IMR-90 (cell line): ENCODE measurements around the gene SYNE1. TPM values are rescaled to one million over a fixed set of nuclear protein-coding genes. Genes with fewer than 3 reads are reported as not detected.

Experiments
- ATAC-seq: fragments of 200-7000 bp; cut with Tn5 transposase; 2 replicates; pipeline ENCODE4 v1.9.1; 2020; ENCODE audit warnings: low read depth, mild to moderate bottlenecking, moderate library complexity
- BruUV-seq: library from RNA; stranded (reverse); fragments of 400-500 nt; replicated peaks from 2 replicates; lab custom pipeline; 2021; lab: Mats Ljungman, UMichigan
- CTCF ChIA-PET: fragments of 300-600 bp; formaldehyde crosslinking; extraction: SDS; loops from one replicate; lab custom pipeline; 2021; ENCODE audit warnings: antibody characterized with exemption; lab: Yijun Ruan, JAX
- POLR2A ChIA-PET: fragments of 300-600 bp; sonication (Branson Sonifier 250); formaldehyde crosslinking; loops from one replicate; lab custom pipeline; 2022; ENCODE audit warnings: antibody characterized with exemption; ENCODE audit not compliant: unreplicated experiment; lab: Charles Lee
- DNase-seq: peaks from one replicate; pipeline ENCODE4 v3.0.0; 2013
- H2AFZ ChIP-seq: replicated peaks from 2 replicates; pipeline ENCODE3; 2013; ENCODE audit warnings: low read length, mild to moderate bottlenecking; ENCODE audit not compliant: poor library complexity
- H2AK5ac ChIP-seq: 2 replicates; pipeline ENCODE4 v1.6.1; 2013; ENCODE audit warnings: low read depth, low read length, inconsistent platforms
- H2AK9ac ChIP-seq: replicated peaks from 2 replicates; pipeline ENCODE3; 2013; ENCODE audit warnings: mild to moderate bottlenecking, low read depth, low read length, moderate library complexity; ENCODE audit not compliant: poor library complexity
- H2BK120ac ChIP-seq: 2 replicates; pipeline ENCODE4 v1.6.1; 2013; ENCODE audit warnings: low read depth, low read length, inconsistent platforms
- H2BK15ac ChIP-seq: 3 replicates; pipeline ENCODE4 v1.6.1; 2013; ENCODE audit warnings: low read depth, low read length, inconsistent platforms
- H2BK20ac ChIP-seq: 2 replicates; pipeline ENCODE4 v1.6.1; 2013; ENCODE audit warnings: low read depth, mild to moderate bottlenecking, inconsistent platforms, low read length, moderate library complexity
- H2BK5ac ChIP-seq: 2 replicates; pipeline ENCODE4 v1.6.1; 2013; ENCODE audit warnings: mild to moderate bottlenecking, low read depth, low read length, inconsistent platforms; ENCODE audit not compliant: poor library complexity, severe bottlenecking
- H3K14ac ChIP-seq: replicated peaks from 2 replicates; pipeline ENCODE4 v1.6.1; 2013; ENCODE audit warnings: low read depth, low read length, inconsistent platforms
- H3K18ac ChIP-seq: 2 replicates; pipeline ENCODE4 v1.6.1; 2013; ENCODE audit warnings: low read depth, low read length, control low read depth
- H3K23ac ChIP-seq: 2 replicates; pipeline ENCODE4 v1.6.1; 2013; ENCODE audit warnings: low read depth, low read length, inconsistent platforms
- H3K27ac ChIP-seq: 2 replicates; pipeline ENCODE4 v1.5.1; 2013; ENCODE audit warnings: mild to moderate bottlenecking, control low read depth, low read length; ENCODE audit not compliant: insufficient read depth
- H3K27me3 ChIP-seq: 2 replicates; pipeline ENCODE4 v1.6.1; 2013; ENCODE audit warnings: low read length; ENCODE audit not compliant: control insufficient read depth, insufficient read depth
- H3K36me3 ChIP-seq: 2 replicates; pipeline ENCODE4 v1.6.1; 2013; ENCODE audit warnings: low read length, mixed read lengths; ENCODE audit not compliant: control insufficient read depth, insufficient read depth
- H3K4ac ChIP-seq: 2 replicates; pipeline ENCODE4 v1.6.1; 2013; ENCODE audit warnings: low read depth, low read length, inconsistent platforms
- H3K4me1 ChIP-seq: 2 replicates; pipeline ENCODE4 v1.6.1; 2013; ENCODE audit warnings: low read length, mixed read lengths; ENCODE audit not compliant: control insufficient read depth, insufficient read depth
- H3K4me2 ChIP-seq: 2 replicates; pipeline ENCODE4 v1.6.1; 2013; ENCODE audit warnings: low read depth, mild to moderate bottlenecking, control low read depth, low read length, moderate library complexity
- H3K4me3 ChIP-seq: 2 replicates; pipeline ENCODE4 v1.5.1; 2013; ENCODE audit warnings: low read depth, mild to moderate bottlenecking, control low read depth, low read length, moderate library complexity; ENCODE audit not compliant: insufficient read depth
- H3K56ac ChIP-seq: 2 replicates; pipeline ENCODE4 v1.6.1; 2013; ENCODE audit warnings: low read length, inconsistent platforms; ENCODE audit not compliant: insufficient read depth; ENCODE audit errors: extremely low read depth
- H3K79me1 ChIP-seq, 2 experiments: 2 replicates each; pipeline ENCODE4 v1.6.1; 2013; ENCODE audit warnings: low read length in 2 of 2, inconsistent platforms in 1 of 2, low read depth in 1 of 2
- H3K9ac ChIP-seq: 2 replicates; pipeline ENCODE4 v1.6.1; 2013; ENCODE audit warnings: low read depth, low read length, control low read depth
- H3K9me1 ChIP-seq: 2 replicates; pipeline ENCODE4 v1.6.1; 2013; ENCODE audit warnings: low read length, inconsistent platforms; ENCODE audit not compliant: insufficient read depth
- H3K9me3 ChIP-seq: 2 replicates; pipeline ENCODE4 v1.6.1; 2013; ENCODE audit warnings: low read length; ENCODE audit not compliant: control insufficient read depth, insufficient read depth
- H4K20me1 ChIP-seq: 2 replicates; pipeline ENCODE4 v1.6.1; 2013; ENCODE audit warnings: low read length, inconsistent platforms; ENCODE audit not compliant: insufficient read depth
- H4K5ac ChIP-seq: 2 replicates; pipeline ENCODE4 v1.6.1; 2013; ENCODE audit warnings: mild to moderate bottlenecking, low read depth, low read length, control low read depth
- H4K8ac ChIP-seq, 2 experiments: 2 replicates each; pipeline ENCODE4 v1.6.1; 2013; ENCODE audit warnings: low read depth in 2 of 2, low read length in 2 of 2, control low read depth in 1 of 2, inconsistent platforms in 1 of 2
- H4K91ac ChIP-seq: 2 replicates; pipeline ENCODE4 v1.6.1; 2013; ENCODE audit warnings: low read depth, low read length, inconsistent platforms; ENCODE audit not compliant: insufficient read depth
- BHLHE40 ChIP-seq: fragments of 150-350 bp; IDR thresholded peaks from 2 replicates; pipeline ENCODE4 v1.6.1; 2016; ENCODE audit warnings: mild to moderate bottlenecking, low read depth, low read length
- CEBPB ChIP-seq: IDR thresholded peaks from 2 replicates; pipeline ENCODE4 v1.6.1; 2012; ENCODE audit warnings: low read depth, low read length, improper control_type of control experiment
- CHD1 ChIP-seq: IDR thresholded peaks from 2 replicates; pipeline ENCODE4 v1.6.1; 2012; ENCODE audit warnings: low read depth, low read length, improper control_type of control experiment
- CTCF ChIP-seq: conservative IDR thresholded peaks from 2 replicates; pipeline ENCODE4 v1.5.1; 2012; ENCODE audit warnings: mild to moderate bottlenecking, low read depth, low read length, improper control_type of control experiment
- ELK1 ChIP-seq: fragments of 150-350 bp; IDR thresholded peaks from 2 replicates; pipeline ENCODE4 v1.6.1; 2016; ENCODE audit warnings: low read depth, mild to moderate bottlenecking, low read length, moderate library complexity, borderline replicate concordance
- FOS ChIP-seq: fragments of 150-350 bp; IDR thresholded peaks from 2 replicates; pipeline ENCODE4 v1.6.1; 2016; ENCODE audit warnings: low read depth, low read length
- MAFK ChIP-seq: IDR thresholded peaks from 2 replicates; pipeline ENCODE4 v1.6.1; 2012; ENCODE audit warnings: low read depth, low read length, improper control_type of control experiment
- MAZ ChIP-seq: IDR thresholded peaks from 2 replicates; pipeline ENCODE4 v1.6.1; 2012; ENCODE audit warnings: low read depth, mild to moderate bottlenecking, low read length, improper control_type of control experiment, moderate library complexity, borderline replicate concordance
- MXI1 ChIP-seq: IDR thresholded peaks from 2 replicates; pipeline ENCODE4 v1.6.1; 2012; ENCODE audit warnings: low read depth, mild to moderate bottlenecking, low read length, moderate library complexity, borderline replicate concordance
- NFE2L2 ChIP-seq: fragments of 150-350 bp; IDR thresholded peaks from 2 replicates; pipeline ENCODE4 v1.6.1; 2016; ENCODE audit warnings: low read depth, mild to moderate bottlenecking, low read length
- POLR2A ChIP-seq: IDR thresholded peaks from 2 replicates; pipeline ENCODE4 v1.6.1; 2012; ENCODE audit warnings: mild to moderate bottlenecking, low read depth, low read length
- RAD21 ChIP-seq: IDR thresholded peaks from 2 replicates; pipeline ENCODE4 v1.6.1; 2012; ENCODE audit warnings: low read length, improper control_type of control experiment
- RCOR1 ChIP-seq: IDR thresholded peaks from 2 replicates; pipeline ENCODE4 v1.6.1; 2012; ENCODE audit warnings: mild to moderate bottlenecking, low read length, improper control_type of control experiment; ENCODE audit not compliant: insufficient replicate concordance
- RFX5 ChIP-seq: IDR thresholded peaks from 2 replicates; pipeline ENCODE4 v1.8.0; 2012; ENCODE audit warnings: low read depth, mild to moderate bottlenecking, low read length, moderate library complexity
- SMC3 ChIP-seq: fragments of 150-350 bp; IDR thresholded peaks from 2 replicates; pipeline ENCODE4 v1.6.1; 2016; ENCODE audit warnings: low read depth, mild to moderate bottlenecking, antibody characterized with exemption, low read length, moderate library complexity
- USF2 ChIP-seq: fragments of 150-350 bp; IDR thresholded peaks from 2 replicates; pipeline ENCODE4 v1.6.1; 2017; ENCODE audit warnings: mild to moderate bottlenecking, antibody characterized with exemption, low read length, low read depth
- WGBS, 2 experiments: methylation state at CpG; one replicate each; pipeline versions ENCODE4 v1.1.5 to v1.1.7; 2013; ENCODE audit warnings: missing lambda C conversion rate in 2 of 2; ENCODE audit not compliant: insufficient read length in 1 of 2; ENCODE audit errors: extremely low coverage in 2 of 2; 5-methylcytosine and 5-hydroxymethylcytosine counted together
- dilution Hi-C: fragments of 300-500 bp; cut with HindIII; formaldehyde crosslinking; loops from one replicate; pipeline ENCODE4 v1.14.3; 2018; ENCODE audit warnings: low sequenced_read_pairs; ENCODE audit not compliant: unreplicated experiment
- in situ Hi-C: fragments of 300-500 bp; cut with MboI; formaldehyde crosslinking; loops from 3 replicates; pipeline ENCODE4 v1.14.3; 2019; ENCODE audit warnings: low sequenced_read_pairs, inconsistent platforms, mixed read lengths
- intact Hi-C: fragments of 100-400 bp; cut with micrococcal nuclease; formaldehyde crosslinking; loops from 2 replicates; pipeline ENCODE4 v1.10.0; 2022
- polyA plus RNA-seq, 3 experiments: library from polyadenylated mRNA; depleted of rRNA; stranded (reverse); fragments of >200 nt; gene quantifications; 2 replicates each; pipeline ENCODE4 v1.2.3, GENCODE V29; 2012; ENCODE audit warnings: low replicate concordance in 1 of 3
- total RNA-seq: library from RNA; depleted of rRNA; stranded (reverse); fragments of >200 nt; gene quantifications from 2 replicates; pipeline ENCODE4 v1.2.3, GENCODE V29; 2012

SYNE1 gene
- total and polyA plus RNA-seq, 2 of the 4 experiments (the other 2 are of a cell fraction), result 34.1 to 159 TPM

- Histone ChIP-seq H2BK20ac (no peak overlapping the region), H2BK120ac (no peak overlapping the region), H3K56ac (no peak overlapping the region), H4K5ac (no peak overlapping the region), H3K4ac (no peak overlapping the region), H3K9me3 (no peaks in the 10 kb centered on the region), H3K27ac (no peak overlapping the region), H3K27me3 (no peaks in the 10 kb centered on the region), H3K4me2 (no peak overlapping the region), H4K8ac (no peak overlapping the region), H2BK15ac (no peak overlapping the region), H3K79me1 (no peaks in the 10 kb centered on the region), H2AFZ (no peak overlapping the region), H2AK9ac (no peak overlapping the region), H4K20me1 (no peaks in the 10 kb centered on the region), H3K36me3 (peaks cover 2% of the 10 kb centered on the region; the same call in 1 of the 2 replicates), H3K4me1 (0 out of 2 replicates have a peak, but pooled peaks cover 2% of the 10 kb centered on the region), H2AK5ac (no peak overlapping the region), H3K4me3 (no peak overlapping the region), H2BK5ac (no peak overlapping the region), H3K23ac (no peak overlapping the region), H3K9ac (no peak overlapping the region), H4K91ac (no peak overlapping the region), H3K14ac (no peak overlapping the region), H3K9me1 (peaks cover 2% of the 10 kb centered on the region; the same call in 1 of the 2 replicates), H3K18ac (no peak overlapping the region)
- DNase-seq (no peak), ATAC-seq (no peak)
- ChIA-PET CTCF (no interaction called here), POLR2A (no interaction called here)
- in situ Hi-C loops, result no loop called here
- intact Hi-C loops, result loop anchor here (10.0 kb wide), 2 partner anchors 168 to 288 kb away; no protein-coding TSS in a partner anchor
- no peak for TF ChIP-seq MAFK
- TF ChIP-seq ELK1, result no peak
- TF ChIP-seq POLR2A, result no peak
- no peak for TF ChIP-seq BHLHE40
- no peak for TF ChIP-seq MXI1
- no peak for TF ChIP-seq CEBPB
- no peak for TF ChIP-seq RCOR1
- no peak for TF ChIP-seq NFE2L2
- TF ChIP-seq RAD21, result no peak
- TF ChIP-seq MAZ, result no peak
- TF ChIP-seq SMC3, result no peak
- no peak for TF ChIP-seq USF2
- no peak for TF ChIP-seq CTCF
- no peak for TF ChIP-seq CHD1
- no peak for TF ChIP-seq FOS
- TF ChIP-seq RFX5, result no peak
- no TSS peak for BruUV-seq
- dilution Hi-C loops, result no loop called here
- no CpG with 5 or more reads among the region's 6 CpGs for WGBS, 2 experiments
Observed at GRCh38 chr6:152387091-152387490, 250.1 kb downstream of the SYNE1 start.
